H1 (cell line): Measurements from ENCODE around the gene COL2A1. TPM values are rescaled to one million over a fixed set of nuclear protein-coding genes. Genes with fewer than 3 reads are reported as not detected.
A peak's percentile ranks its signal among the peaks of the same experiment; 100 is the strongest.

Source experiments
- CTCF ChIA-PET: fragments of 300-600 bp; sonication (Branson Sonifier 250); formaldehyde crosslinking; loops from one replicate; lab custom pipeline; 2021; ENCODE audit not compliant: partially characterized antibody; lab: Charles Lee
- POLR2A ChIA-PET: fragments of 300-600 bp; sonication (Branson Sonifier 250); formaldehyde crosslinking; loops from one replicate; lab custom pipeline; 2021; ENCODE audit warnings: inconsistent platforms; ENCODE audit not compliant: partially characterized antibody; lab: Charles Lee
- DNase-seq, 2 experiments: peaks; one replicate each; pipeline versions ENCODE4 v3.0.0 to v3.0.0-alpha.2; 2010 to 2022; ENCODE audit warnings: low spot score in 2 of 2, low read depth in 1 of 2, mixed read lengths in 1 of 2
- FAIRE-seq: peaks from 2 replicates; lab custom pipeline; 2011; peaks lifted over from hg19 to GRCh38; lab: Jason Lieb, UNC
- H2AFZ ChIP-seq: 2 replicates; pipeline ENCODE4 v1.8.1; 2012; ENCODE audit warnings: low read length, inconsistent platforms
- H2AK5ac ChIP-seq: 2 replicates; pipeline ENCODE4 v1.6.1; 2013; ENCODE audit warnings: low read depth, low read length
- H2BK120ac ChIP-seq: replicated peaks from 2 replicates; pipeline ENCODE3; 2013; ENCODE audit warnings: low read depth, low read length, inconsistent platforms
- H2BK12ac ChIP-seq: 2 replicates; pipeline ENCODE4 v1.6.1; 2013; ENCODE audit warnings: low read depth, low read length
- H2BK15ac ChIP-seq: 2 replicates; pipeline ENCODE4 v1.6.1; 2013; ENCODE audit warnings: low read length
- H2BK20ac ChIP-seq: 2 replicates; pipeline ENCODE4 v1.6.1; 2013; ENCODE audit warnings: low read length
- H2BK5ac ChIP-seq: 2 replicates; pipeline ENCODE4 v1.6.1; 2013; ENCODE audit warnings: low read depth, low read length
- H3K14ac ChIP-seq: 2 replicates; pipeline ENCODE4 v1.6.1; 2013; ENCODE audit warnings: inconsistent platforms; ENCODE audit not compliant: insufficient read length
- H3K18ac ChIP-seq: 2 replicates; pipeline ENCODE4 v1.6.1; 2013; ENCODE audit warnings: low read length; ENCODE audit errors: extremely low read depth
- H3K23ac ChIP-seq: 2 replicates; pipeline ENCODE4 v1.6.1; 2013; ENCODE audit warnings: inconsistent platforms; ENCODE audit not compliant: insufficient read length
- H3K23me2 ChIP-seq: 2 replicates; pipeline ENCODE4 v1.6.1; 2013; ENCODE audit warnings: low read depth, low read length
- H3K27ac ChIP-seq: 2 replicates; pipeline ENCODE4 v1.6.1; 2011; ENCODE audit warnings: low read depth, low read length, inconsistent platforms
- H3K27me3 ChIP-seq, 4 experiments: replicated peaks in 1 of 4; 1 replicate in 1 of 4; 2 replicates in 3 of 4; pipeline versions ENCODE4 v1.6.1 to v1.8.1; 2011 to 2013; ENCODE audit warnings: low read length in 3 of 4, mild to moderate bottlenecking in 3 of 4, inconsistent platforms in 2 of 4, mixed read lengths in 2 of 4, moderate library complexity in 1 of 4; ENCODE audit not compliant: control insufficient read depth in 3 of 4, insufficient read depth in 3 of 4; ENCODE audit errors: extremely low read depth in 1 of 4
- H3K36me3 ChIP-seq, 4 experiments: 2 replicates each; pipeline versions ENCODE4 v1.6.1 to v1.8.1; 2011 to 2013; ENCODE audit warnings: mild to moderate bottlenecking in 4 of 4, low read length in 3 of 4, moderate library complexity in 2 of 4, control low read depth in 1 of 4, inconsistent platforms in 1 of 4; ENCODE audit not compliant: insufficient read depth in 4 of 4, control insufficient read depth in 2 of 4
- H3K4ac ChIP-seq: replicated peaks from 2 replicates; pipeline ENCODE3; 2013; ENCODE audit warnings: low read length, low read depth, mixed read lengths, inconsistent platforms; ENCODE audit not compliant: insufficient read length
- H3K4me1 ChIP-seq, 4 experiments: replicated peaks in 1 of 4; 1 replicate in 1 of 4; 2 replicates in 3 of 4; pipeline versions ENCODE4 v1.6.1 to v1.8.1; 2011 to 2013; ENCODE audit warnings: low read length in 3 of 4, inconsistent platforms in 2 of 4, mixed read lengths in 1 of 4; ENCODE audit not compliant: insufficient read depth in 4 of 4, control insufficient read depth in 3 of 4
- H3K4me2 ChIP-seq, 2 experiments: 2 replicates each; pipeline versions ENCODE4 v1.6.1 to v1.8.1; 2011 to 2013; ENCODE audit warnings: low read depth in 2 of 2, low read length in 2 of 2, control low read depth in 1 of 2, inconsistent platforms in 1 of 2, mild to moderate bottlenecking in 1 of 2; ENCODE audit not compliant: insufficient read depth in 1 of 2
- H3K4me3 ChIP-seq, 4 experiments: fragments of 200-600, 300-600 bp in 1 of 4; sonication (generic), shearing (Covaris generic), sonication (Bioruptor Twin) in 1 of 4; 2 replicates each; pipeline versions ENCODE4 v1.5.1 to v1.8.1; 2011 to 2016; ENCODE audit warnings: low read length in 4 of 4, low read depth in 3 of 4, control low read depth in 2 of 4, inconsistent platforms in 2 of 4, mild to moderate bottlenecking in 2 of 4, mixed read lengths in 1 of 4, moderate library complexity in 1 of 4; ENCODE audit not compliant: insufficient read depth in 2 of 4; ENCODE audit errors: extremely low read depth in 1 of 4
- H3K56ac ChIP-seq: replicated peaks from 2 replicates; pipeline ENCODE3; 2013; ENCODE audit warnings: low read depth, mild to moderate bottlenecking, mixed read lengths, low read length, inconsistent platforms; ENCODE audit not compliant: insufficient read length
- H3K79me1 ChIP-seq: 2 replicates; pipeline ENCODE4 v1.6.1; 2013; ENCODE audit warnings: low read depth, low read length, control low read depth
- H3K79me2 ChIP-seq, 2 experiments: 2 replicates each; pipeline versions ENCODE4 v1.6.1 to v1.8.1; 2012 to 2013; ENCODE audit warnings: low read length in 2 of 2, mild to moderate bottlenecking in 2 of 2, inconsistent platforms in 1 of 2; ENCODE audit not compliant: insufficient read depth in 2 of 2, control insufficient read depth in 1 of 2
- H3K9ac ChIP-seq, 4 experiments: replicated peaks in 1 of 4; 1 replicate in 1 of 4; 2 replicates in 3 of 4; pipeline versions ENCODE4 v1.6.1 to v1.8.1; 2011 to 2013; ENCODE audit warnings: low read depth in 3 of 4, low read length in 3 of 4, control low read depth in 2 of 4, mild to moderate bottlenecking in 2 of 4, moderate library complexity in 2 of 4, inconsistent platforms in 1 of 4; ENCODE audit errors: extremely low read depth in 1 of 4
- H3K9me3 ChIP-seq, 2 experiments: 2 replicates each; pipeline versions ENCODE4 v1.6.1 to v1.8.1; 2012 to 2013; ENCODE audit warnings: mild to moderate bottlenecking in 2 of 2, moderate library complexity in 2 of 2, control low read depth in 1 of 2, inconsistent platforms in 1 of 2, low read depth in 1 of 2, low read length in 1 of 2, mixed read lengths in 1 of 2; ENCODE audit not compliant: insufficient read depth in 2 of 2
- H4K20me1 ChIP-seq, 2 experiments: replicated peaks in 1 of 2; 2 replicates each; pipeline versions ENCODE3 to v1.8.1; 2011 to 2013; ENCODE audit warnings: inconsistent platforms in 2 of 2, low read length in 2 of 2, mild to moderate bottlenecking in 1 of 2; ENCODE audit not compliant: insufficient read depth in 2 of 2, control insufficient read depth in 1 of 2
- H4K5ac ChIP-seq: 2 replicates; pipeline ENCODE4 v1.6.1; 2013; ENCODE audit warnings: low read length, low read depth, mixed read lengths, inconsistent platforms; ENCODE audit not compliant: insufficient read length
- H4K8ac ChIP-seq: 2 replicates; pipeline ENCODE4 v1.8.0; 2013; ENCODE audit warnings: mild to moderate bottlenecking, moderate library complexity, low read length, inconsistent platforms; ENCODE audit not compliant: insufficient read depth; ENCODE audit errors: extremely low read depth
- H4K91ac ChIP-seq: replicated peaks from 2 replicates; pipeline ENCODE3; 2013; ENCODE audit warnings: low read length, mixed read lengths, inconsistent platforms; ENCODE audit not compliant: insufficient read length
- BACH1 ChIP-seq: IDR thresholded peaks from 2 replicates; pipeline ENCODE4 v1.6.1; 2012; ENCODE audit warnings: low read length, improper control_type of control experiment
- BCL11A ChIP-seq, 2 experiments: IDR thresholded peaks; one replicate each; pipeline ENCODE4 v1.6.1; 2011; ENCODE audit warnings: low read depth in 2 of 2, low read length in 2 of 2, mild to moderate bottlenecking in 2 of 2
- CREB1 ChIP-seq: IDR thresholded peaks from 2 replicates; pipeline ENCODE4 v1.6.1; 2012; ENCODE audit warnings: inconsistent platforms
- EGR1 ChIP-seq: IDR thresholded peaks from 2 replicates; pipeline ENCODE4 v1.6.1; 2011; ENCODE audit warnings: low read depth, low read length, borderline replicate concordance
- HDAC2 ChIP-seq, 2 experiments: fragments of 300-600 bp in 1 of 2; sonication (generic) in 1 of 2; IDR thresholded peaks; 2 replicates each; pipeline ENCODE4 v1.6.1; 2011 to 2012; ENCODE audit warnings: low read depth in 2 of 2, low read length in 2 of 2, mild to moderate bottlenecking in 2 of 2, moderate library complexity in 2 of 2, borderline replicate concordance in 1 of 2, inconsistent platforms in 1 of 2
- KDM1A ChIP-seq: fragments of 200-600, 300-600 bp; sonication (generic); IDR thresholded peaks from 2 replicates; pipeline ENCODE4 v1.7.1; 2016; ENCODE audit warnings: mild to moderate bottlenecking, low read length, borderline replicate concordance
- MAFK ChIP-seq: IDR thresholded peaks from 2 replicates; pipeline ENCODE4 v1.6.1; 2012; ENCODE audit warnings: low read depth, mild to moderate bottlenecking, improper control_type of control experiment, low read length
- NRF1 ChIP-seq: IDR thresholded peaks from 2 replicates; pipeline ENCODE4 v1.6.1; 2011; ENCODE audit warnings: mild to moderate bottlenecking, low read depth, low read length, improper control_type of control experiment
- WGBS, 2 experiments: shearing (Covaris generic) in 1 of 2; methylation state at CpG; one replicate each; pipeline versions ENCODE4 v1.1.6 to v1.1.7; 2013 to 2015; ENCODE audit warnings: low lambda C conversion rate in 2 of 2, mixed read lengths in 2 of 2, inconsistent platforms in 1 of 2, low coverage in 1 of 2, missing lambda C conversion rate in 1 of 2; ENCODE audit not compliant: insufficient replicate concordance in 2 of 2, insufficient coverage in 1 of 2, insufficient read length in 1 of 2; ENCODE audit errors: extremely low coverage in 1 of 2, missing lambda C conversion rate in 1 of 2; 5-methylcytosine and 5-hydroxymethylcytosine counted together
- long read RNA-seq, 2 experiments: library from RNA in 1 of 2; library from capped mRNA in 1 of 2; stranded (forward); transcript quantifications; one replicate each; pipeline ENCODE4 v2.0.0, GENCODE V29; 2021; ENCODE audit warnings: inconsistent platforms in 1 of 2
- polyA minus RNA-seq, 3 experiments: library from RNA; depleted of rRNA, polyadenylated mRNA; stranded (reverse); fragments of >200 nt; gene quantifications; 1 replicate in 2 of 3; 2 replicates in 1 of 3; pipeline ENCODE4 v1.2.3, GENCODE V29; 2011
- polyA plus RNA-seq, 7 experiments: library from polyadenylated mRNA; depleted of rRNA in 3 of 7; stranded (reverse) in 5 of 7; unstranded in 2 of 7; fragments of >200 nt in 5 of 7; fragments of 200-250 nt in 2 of 7; gene quantifications; 1 replicate in 5 of 7; 2 replicates in 1 of 7; 4 replicates in 1 of 7; pipeline versions ENCODE4 v1.2.1 to v1.2.3, GENCODE V29; 2011 to 2013; ENCODE audit warnings: missing spikeins in 2 of 7, mixed read lengths in 2 of 7
- total RNA-seq: library from RNA; stranded (reverse); fragmentation: NEBNext Ultra II Directional; extraction: Animal tissue kit (Norgen Biotek cat#: 25700); gene quantifications from 2 replicates; pipeline ENCODE4 v1.2.1, GENCODE V29; 2021

Gene COL2A1
- total RNA-seq (11.7 and 14.6 TPM in 2 replicates), polyA plus RNA-seq (2011; rRNA removed) (4.2 and 8.8 TPM in 2 replicates), polyA minus RNA-seq (2011; rRNA and poly(A)+ RNA removed) (2.9 and 5.7 TPM in 2 replicates)
- polyA plus RNA-seq (2011; cell fraction: cytosol; rRNA removed): 6.4 TPM
- 34.3 TPM for polyA plus RNA-seq (2011; cell fraction: nucleus; rRNA removed)
- polyA plus RNA-seq (2012, experiment 1 of 2): 7.3 to 9.9 TPM (median 8.3 TPM) in 4 replicates
- 8.6 TPM for polyA plus RNA-seq (2012, experiment 2 of 2)
- 10.3 TPM for polyA plus RNA-seq (2013, experiment 1 of 2)
- polyA plus RNA-seq (2013, experiment 2 of 2): 8.7 TPM
- polyA minus RNA-seq (2011; cell fraction: cytosol; rRNA and poly(A)+ RNA removed): 7.3 TPM
- polyA minus RNA-seq (2011; cell fraction: nucleus; rRNA and poly(A)+ RNA removed): 7.9 TPM
- long read RNA-seq, experiment 1, partial matches to known transcripts: 7 of 7 reads
- long read RNA-seq, experiment 1, other reads (novel, unspliced or antisense): 0 of 7 reads
- long read RNA-seq, experiment 2: 0 reads

DNA sequence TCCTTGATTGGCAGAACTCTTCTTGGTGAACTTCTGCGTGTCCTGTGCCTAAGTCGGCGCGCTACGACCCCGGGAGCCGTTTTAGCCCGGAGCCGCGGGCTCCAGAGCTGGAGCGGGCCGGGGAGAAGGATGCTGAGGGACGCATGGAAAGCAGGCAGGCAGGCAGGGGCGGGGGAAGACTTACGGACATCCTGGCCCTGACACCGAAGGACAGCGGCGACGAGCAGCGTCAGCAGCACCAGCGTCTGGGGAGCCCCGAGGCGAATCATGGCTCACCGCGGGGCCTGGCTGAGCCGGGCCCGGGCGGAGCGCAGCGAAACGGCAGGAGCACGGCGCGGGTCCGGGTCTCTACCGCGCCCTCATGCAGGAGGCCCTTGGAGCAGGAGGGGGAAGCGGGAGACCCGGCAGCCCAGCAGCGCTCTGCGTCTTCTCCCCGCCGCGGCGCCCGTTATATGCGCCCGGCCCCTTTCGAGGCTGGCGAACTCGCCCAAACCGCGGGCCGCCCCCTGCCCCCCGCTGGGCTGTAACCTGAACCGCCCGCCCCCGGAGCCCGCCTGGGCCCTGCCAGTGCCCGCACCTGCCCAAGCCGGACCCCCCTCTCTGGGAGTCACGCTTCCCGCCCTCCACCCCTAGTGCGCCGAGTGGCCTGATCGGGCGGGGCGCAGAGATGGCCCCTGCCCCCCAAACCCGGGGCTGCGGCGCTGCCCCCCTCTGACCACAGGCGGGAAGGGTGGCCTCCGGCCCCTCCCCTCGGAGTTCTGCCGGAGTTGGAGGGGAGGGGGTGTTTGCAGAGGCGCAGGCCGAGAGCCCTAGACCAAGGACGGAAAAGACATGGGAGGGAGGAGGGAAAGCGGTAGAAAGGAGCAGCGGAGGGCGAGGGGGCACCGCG is at the start of gene COL2A1:
Gene COL2A1 (minus strand): TSS at position 424 of the 889 bp plus-strand sequence. CDS start 155 bp downstream, at position 269.
- peak within 1 kb of the TSS; percentile 27 to 63 (median 52) for H3K4me3 ChIP-seq
- H2AFZ ChIP-seq: peak within 1 kb of the TSS; percentile 1; the same call in 1 of the 2 replicates
- H4K8ac ChIP-seq: peak within 1 kb of the TSS; percentile 53
- H2BK15ac ChIP-seq: no peak within 1 kb of the TSS; the same call in 1 of the 2 replicates
- no peak within 1 kb of the TSS for H3K23ac ChIP-seq
- no peak within 1 kb of the TSS for H3K27ac ChIP-seq
- H2BK120ac ChIP-seq: no peak within 1 kb of the TSS
- peaks cover 5 to 21% of the 10 kb centered on the region in 2 experiments for H4K20me1 ChIP-seq
- no peak within 1 kb of the TSS for H4K91ac ChIP-seq
- peak within 1 kb of the TSS; percentile 87; the same call in 1 of the 2 replicates for H2BK20ac ChIP-seq
- DNase-seq (peak in 1 of 2 experiments; percentile 88), FAIRE-seq (no peak)
- CTCF ChIA-PET: interaction anchor here (1.2 to 3.6 kb wide), 6 partner anchors 11 to 28 kb away, joined by 3 to 21 read pairs (median 8); no protein-coding TSS in a partner anchor
- H3K9me3 ChIP-seq: no peaks in the 10 kb centered on the region
- H3K79me1 ChIP-seq: no peaks in the 10 kb centered on the region; the same call in 1 of the 2 replicates
- H2BK12ac ChIP-seq: peak within 1 kb of the TSS; percentile 72; the same call in 1 of the 2 replicates
- H3K14ac ChIP-seq: no peak within 1 kb of the TSS
- no peak within 1 kb of the TSS for H3K4ac ChIP-seq
- H3K23me2 ChIP-seq: peaks cover 25% of the 10 kb centered on the region
- peaks cover 21 to 34% (median 22%) of the 10 kb centered on the region in 4 experiments for H3K4me1 ChIP-seq
- H3K9ac ChIP-seq: no peak within 1 kb of the TSS
- H3K4me2 ChIP-seq: peak within 1 kb of the TSS; percentile 90 to 99
- H3K18ac ChIP-seq: peak within 1 kb of the TSS; percentile 65
- no peaks in the 10 kb centered on the region for H3K36me3 ChIP-seq
- POLR2A ChIA-PET: interaction anchor here (0.8 to 1.8 kb wide), 5 partner anchors 11 to 47 kb away, joined by 3 to 7 read pairs (median 3); partner anchors contain the start of gene TMEM106C
- H3K27me3 ChIP-seq: peaks cover 79 to 100% (median 98%) of the 10 kb centered on the region in 4 experiments
- no peak within 1 kb of the TSS for H4K5ac ChIP-seq
- H2BK5ac ChIP-seq: peak within 1 kb of the TSS; percentile 45; the same call in 1 of the 2 replicates
- no peak within 1 kb of the TSS for H3K56ac ChIP-seq
- no peak within 1 kb of the TSS for H2AK5ac ChIP-seq
- 2% methylated on average over 51 of the region's 83 CpGs; no CpG with 5 or more reads in 1 of the 2 experiments for WGBS, 2 experiments
- no peaks in the 10 kb centered on the region for H3K79me2 ChIP-seq
- TF ChIP-seq HDAC2 (IDR thresholded peaks at IDR 0.05; ENCODE audit: borderline replicate concordance in 1 of 2, low read depth in 2 of 2, low read length in 2 of 2): peak in 1 of 2 experiments; percentile 4; a peak in 1 of 4 replicates
- TF ChIP-seq CREB1: peak; percentile 22; the same call in 1 of the 2 replicates
- TF ChIP-seq KDM1A: 0 out of 2 replicates have a peak, but pooled peaks have one; percentile 35
- no peak for TF ChIP-seq MAFK
- TF ChIP-seq BCL11A (IDR thresholded peaks at IDR 0.05; ENCODE audit: low read depth in 2 of 2, low read length in 2 of 2): no peak
- no peak for TF ChIP-seq BACH1
- peak; percentile 52; the same call in 1 of the 2 replicates for TF ChIP-seq EGR1
- no peak for TF ChIP-seq NRF1
